GM21390 (cell line): ENCODE results near the gene FZR1.
"Not testable (repeated sequence)": the region's sequence is repeated elsewhere in the genome, so short reads cannot be mapped to it uniquely, and the experiment has no call there.

Source experiments
- ATAC-seq: cut with Tn5 transposase; IDR thresholded peaks from one replicate; pipeline ENCODE4 v1.9.1; 2021; ENCODE audit not compliant: unreplicated experiment

FZR1 gene

DNA sequence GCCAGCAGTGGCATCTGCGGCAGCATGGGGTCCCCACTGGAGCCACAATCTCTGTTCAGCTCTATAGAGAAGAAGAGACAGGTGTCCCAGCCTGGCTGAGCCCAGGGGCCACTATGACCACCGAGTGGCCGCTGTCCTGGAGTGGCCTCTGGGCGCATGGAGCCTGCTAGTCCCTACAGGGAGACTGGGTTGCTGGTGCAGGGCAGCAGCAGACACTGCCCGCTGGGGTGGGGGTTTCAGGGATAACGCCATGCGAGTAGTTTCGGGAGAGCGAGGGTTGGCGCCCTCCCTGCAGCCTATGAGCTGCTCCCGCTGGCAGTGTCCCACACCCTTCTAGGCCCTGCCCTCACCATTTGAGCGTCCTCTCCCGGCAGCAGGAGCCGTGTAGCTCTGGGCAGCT lies 22.0 kb downstream of the FZR1 start:
- ATAC-seq: no peak

- ATAC-seq: no peak
Observed at GRCh38 chr19:3528539-3529211, 22.6 kb downstream of the FZR1 start.

GRCh38 chr19:3529299-3529698 lies 23.2 kb downstream of the FZR1 start:
- not testable (repeated sequence) for ATAC-seq

- ATAC-seq: no peak
Observed at GRCh38 chr19:3530389-3530788, 24.3 kb downstream of the FZR1 start.

DNA sequence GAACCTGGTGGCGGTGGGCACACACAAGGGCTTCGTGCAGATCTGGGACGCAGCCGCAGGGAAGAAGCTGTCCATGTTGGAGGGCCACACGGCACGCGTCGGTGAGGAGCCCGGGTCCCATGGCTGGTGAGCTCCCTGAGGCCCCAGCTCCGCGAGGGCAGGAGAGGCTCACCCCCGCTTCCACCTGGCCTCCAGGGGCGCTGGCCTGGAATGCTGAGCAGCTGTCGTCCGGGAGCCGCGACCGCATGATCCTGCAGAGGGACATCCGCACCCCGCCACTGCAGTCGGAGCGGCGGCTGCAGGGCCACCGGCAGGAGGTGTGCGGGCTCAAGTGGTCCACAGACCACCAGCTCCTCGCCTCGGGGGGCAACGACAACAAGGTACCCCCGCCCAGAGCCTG lies 25.6 kb downstream of the FZR1 start:
- ATAC-seq: no peak

- no peak for ATAC-seq
Observed at GRCh38 chr19:3532154-3532786, 26.2 kb downstream of the FZR1 start.

DNA sequence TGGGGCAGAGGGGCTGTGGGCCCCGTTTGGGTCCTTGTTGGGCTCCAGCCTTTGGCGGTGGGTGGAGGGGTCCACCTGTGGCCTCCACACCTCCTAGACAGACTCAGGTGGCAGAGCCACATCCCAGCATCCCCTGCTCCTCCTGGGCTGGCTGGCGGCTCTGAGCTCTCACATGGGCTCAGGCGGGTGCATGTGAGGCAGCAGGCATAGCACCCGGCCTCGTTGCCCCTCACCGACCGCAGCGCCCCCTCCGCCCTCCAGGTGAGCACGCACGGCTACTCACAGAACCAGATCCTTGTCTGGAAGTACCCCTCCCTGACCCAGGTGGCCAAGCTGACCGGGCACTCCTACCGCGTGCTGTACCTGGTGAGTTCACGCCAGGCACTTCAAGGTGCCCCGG lies 26.9 kb downstream of the FZR1 start:
- ATAC-seq: no peak

DNA sequence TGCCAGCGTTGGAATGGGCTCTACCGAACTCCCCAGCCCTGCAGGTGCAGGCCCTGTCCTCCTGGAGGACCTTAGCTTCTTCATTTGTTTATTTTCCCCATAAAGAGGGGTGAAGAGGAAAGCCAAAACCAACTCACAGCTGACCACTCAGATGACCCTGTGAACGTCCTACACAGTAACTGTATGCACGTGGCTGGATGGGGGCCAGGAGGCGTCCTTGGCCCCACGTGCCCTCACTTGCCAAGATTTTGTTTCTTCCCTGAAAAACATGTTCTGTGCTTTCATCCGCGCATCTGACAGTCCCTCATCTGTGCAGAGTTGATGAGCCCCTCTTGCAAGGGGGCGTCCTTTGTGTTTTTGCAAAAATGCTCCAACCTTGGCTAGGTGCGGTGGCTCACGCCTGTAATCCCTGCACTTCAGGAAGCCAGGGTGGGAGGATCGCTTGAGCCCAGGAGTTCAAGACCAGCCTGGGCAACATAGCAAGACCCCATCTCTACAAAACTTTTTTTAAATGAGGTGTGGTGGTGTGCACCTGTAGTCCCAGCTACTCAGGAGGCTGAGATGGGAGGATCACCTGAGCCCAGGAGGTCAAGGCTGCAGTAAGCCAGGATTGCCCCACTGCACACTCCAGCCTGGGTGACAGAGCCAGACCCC lies 27.6 kb downstream of the FZR1 start:
- no peak for ATAC-seq

DNA sequence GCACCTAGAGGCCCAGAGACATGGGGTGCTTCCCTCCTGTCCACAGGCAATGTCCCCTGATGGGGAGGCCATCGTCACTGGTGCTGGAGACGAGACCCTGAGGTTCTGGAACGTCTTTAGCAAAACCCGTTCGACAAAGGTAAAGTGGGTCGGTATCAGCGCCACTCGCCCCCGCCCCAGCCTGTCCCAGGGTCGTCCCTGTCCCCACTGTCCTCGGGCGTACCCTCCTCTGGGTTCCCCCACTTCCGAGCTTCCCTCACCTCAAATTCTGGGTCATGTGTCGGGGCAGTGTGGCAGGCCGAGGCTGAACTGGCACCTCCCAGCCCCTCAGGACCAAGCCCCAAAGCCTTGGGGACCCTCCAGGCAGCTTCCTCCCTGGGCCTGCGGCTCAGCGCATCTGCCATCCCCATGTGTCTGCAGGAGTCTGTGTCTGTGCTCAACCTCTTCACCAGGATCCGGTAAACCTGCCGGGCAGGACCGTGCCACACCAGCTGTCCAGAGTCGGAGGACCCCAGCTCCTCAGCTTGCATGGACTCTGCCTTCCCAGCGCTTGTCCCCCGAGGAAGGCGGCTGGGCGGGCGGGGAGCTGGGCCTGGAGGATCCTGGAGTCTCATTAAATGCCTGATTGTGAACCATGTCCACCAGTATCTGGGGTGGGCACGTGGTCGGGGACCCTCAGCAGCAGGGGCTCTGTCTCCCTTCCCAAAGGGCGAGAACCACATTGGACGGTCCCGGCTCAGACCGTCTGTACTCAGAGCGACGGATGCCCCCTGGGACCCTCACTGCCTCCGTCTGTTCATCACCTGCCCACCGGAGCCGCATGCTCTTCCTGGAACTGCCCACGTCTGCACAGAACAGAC lies 28.5 kb downstream of the FZR1 start:
- no peak for ATAC-seq

DNA sequence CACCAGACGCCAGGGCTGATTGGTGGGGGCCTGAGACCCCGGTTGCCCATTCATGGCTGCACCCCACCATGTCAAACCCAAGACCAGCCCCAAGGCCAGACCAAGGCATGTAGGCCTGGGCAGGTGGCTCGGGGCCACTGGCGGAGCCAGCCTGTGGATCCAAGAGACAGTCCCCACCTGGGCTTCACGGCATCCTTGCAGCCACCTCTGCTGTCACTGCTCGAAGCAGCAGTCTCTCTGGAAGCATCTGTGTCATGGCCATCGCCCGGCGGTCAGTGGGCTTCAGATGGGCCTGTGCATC lies 29.1 kb downstream of the FZR1 start:
- ATAC-seq: no peak

DNA sequence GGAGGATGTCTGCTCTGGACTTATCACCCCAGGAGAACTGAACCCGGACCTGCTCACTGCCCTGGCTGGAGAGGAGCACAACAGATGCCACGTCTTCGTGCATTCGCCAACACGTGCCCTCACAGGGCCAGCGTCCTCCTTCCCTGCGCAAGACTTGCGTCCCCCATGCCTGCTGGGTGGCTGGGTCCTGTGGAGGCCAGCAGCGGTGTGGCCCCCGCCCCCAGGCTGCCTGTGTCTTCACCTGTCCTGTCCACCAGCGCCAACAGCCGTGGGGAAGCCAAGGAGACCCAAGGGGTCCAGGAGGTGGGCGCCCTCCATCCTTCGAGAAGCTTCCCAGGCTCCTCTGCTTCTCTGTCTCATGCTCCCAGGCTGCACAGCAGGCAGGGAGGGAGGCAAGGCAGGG lies 29.5 kb downstream of the FZR1 start:
- ATAC-seq: no peak

GRCh38 chr19:3535981-3536380 lies 29.9 kb downstream of the FZR1 start:
- ATAC-seq: no peak

- ATAC-seq: no peak
Observed at GRCh38 chr19:3536429-3537100, 30.5 kb downstream of the FZR1 start.

DNA sequence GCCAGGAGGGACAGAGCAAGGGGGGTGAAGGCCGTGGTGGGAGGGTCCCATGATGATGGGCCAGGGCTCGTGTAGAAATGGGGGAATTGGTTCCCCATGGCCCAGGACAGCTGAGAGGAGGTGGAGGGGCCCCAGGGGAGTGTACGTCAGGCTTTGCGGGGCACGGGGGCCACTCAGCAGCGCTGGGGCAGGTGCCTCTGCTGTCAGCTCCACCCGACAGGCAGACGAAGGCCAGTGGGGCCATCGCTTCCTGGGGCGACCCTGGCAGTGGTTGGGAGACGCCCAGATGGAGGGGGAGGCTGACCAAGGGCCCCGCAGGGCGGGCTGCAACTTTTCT lies 31.0 kb downstream of the FZR1 start:
- no peak for ATAC-seq

DNA sequence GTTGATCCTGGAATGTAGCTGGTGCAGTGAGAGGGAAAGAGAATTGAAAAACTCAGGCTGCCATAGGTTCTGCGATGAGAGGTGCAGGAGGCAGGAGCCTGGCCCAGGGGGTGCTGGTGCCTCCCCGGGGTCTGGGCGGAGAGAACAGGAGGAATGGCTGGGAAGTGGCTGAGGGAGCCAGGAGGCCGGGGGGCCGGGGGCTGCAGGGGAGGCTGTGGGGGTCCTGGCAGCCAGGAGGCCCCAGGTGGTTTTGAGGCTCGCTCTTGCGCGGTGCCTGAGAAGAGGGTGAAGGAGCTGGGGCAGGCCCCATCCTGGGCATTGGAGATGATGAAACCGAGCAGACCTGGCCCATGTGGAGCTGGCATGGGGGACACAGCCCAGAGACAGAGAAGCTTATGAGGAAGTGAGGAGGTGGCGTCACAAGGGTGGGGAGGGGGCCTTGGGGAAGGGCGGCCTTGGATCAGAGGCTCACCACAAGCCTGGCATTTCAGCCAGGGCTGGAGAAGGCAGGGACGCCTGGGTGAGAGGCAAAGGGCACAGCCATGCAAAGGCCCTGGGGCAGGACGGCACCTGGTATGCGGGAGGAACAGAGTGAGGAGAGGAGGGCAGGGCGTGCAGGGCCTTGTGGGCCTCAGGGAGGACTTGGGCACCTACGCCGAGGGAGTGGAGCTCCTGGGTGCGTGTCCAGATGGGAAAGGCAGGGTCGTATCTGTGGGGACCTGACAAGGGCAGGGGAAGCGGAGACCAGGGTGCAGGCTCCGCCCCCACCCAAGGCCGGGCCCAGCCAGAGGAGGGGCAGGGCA lies 31.5 kb downstream of the FZR1 start:
- no peak for ATAC-seq

DNA sequence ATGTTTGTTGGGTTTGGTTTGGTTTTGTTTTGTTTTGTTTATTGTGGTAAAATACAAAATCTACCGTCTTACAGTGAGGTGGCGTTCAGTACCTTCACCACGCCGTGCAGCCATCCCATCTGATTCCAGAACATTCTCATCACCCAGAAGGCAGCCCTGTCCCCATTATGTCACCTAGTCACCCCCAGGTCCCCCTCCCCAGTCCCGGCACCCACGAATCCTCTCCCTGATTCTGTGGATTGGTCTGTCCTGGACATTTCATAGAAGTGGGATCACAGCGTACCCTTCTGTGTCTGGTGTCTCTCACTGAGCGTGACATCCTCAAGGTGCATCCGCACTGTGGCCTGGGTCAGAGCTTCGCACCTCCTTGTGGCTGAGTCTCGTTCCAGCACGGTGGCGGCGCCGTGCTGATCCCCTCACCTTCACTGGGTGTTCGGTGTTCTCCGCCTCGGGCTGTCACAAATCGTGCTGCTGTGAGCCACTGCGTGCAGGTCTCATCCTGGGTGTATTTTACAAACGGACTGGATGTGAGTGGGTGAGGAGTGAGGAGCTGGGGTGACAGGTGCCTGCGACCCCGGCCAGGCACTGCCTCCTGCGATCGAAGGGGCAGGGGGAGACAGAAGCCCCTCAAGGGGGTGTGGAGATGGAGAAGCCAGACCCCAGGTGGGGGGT lies 32.3 kb downstream of the FZR1 start:
- ATAC-seq: no peak

GRCh38 chr19:3538965-3539755 lies 33.0 kb downstream of the FZR1 start, which contains the start of gene TEKTIP1:
Gene TEKTIP1 (plus strand): TSS chr19:3539174. CDS start chr19:3539178, 4 bp downstream.
- no peak for ATAC-seq

GRCh38 chr19:3539756-3540118 lies 33.6 kb downstream of the FZR1 start:
- ATAC-seq: no peak
